Spleen (tissue), 11 donors: ENCODE data around the gene METTL9. TPM values are rescaled to one million over a fixed set of nuclear protein-coding genes. Genes with fewer than 3 reads are reported as not detected.
A peak's percentile ranks its signal among the peaks of the same experiment; 100 is the strongest.

Experiments used
- DNase-seq: peaks from one replicate; pipeline ENCODE4 v3.0.0-alpha.2; 2020
- H3K27ac ChIP-seq, 8 donors: fragments of 200-600 bp; sonication (generic) in 7 of 8; 1 replicate in 4 of 8; 2 replicates in 4 of 8; pipeline versions ENCODE4 v1.5.0 to v1.8.0; 2016 to 2021; ENCODE audit warnings: inconsistent platforms in 4 of 8, mild to moderate bottlenecking in 4 of 8, moderate library complexity in 1 of 8
- H3K27me3 ChIP-seq, 7 donors: fragments of 200-600 bp; sonication (generic) in 6 of 7; replicated peaks in 1 of 7; 1 replicate in 4 of 7; 2 replicates in 3 of 7; pipeline versions ENCODE4 v1.5.0 to v1.8.0; 2016 to 2021; ENCODE audit warnings: inconsistent platforms in 3 of 7, mild to moderate bottlenecking in 1 of 7
- H3K36me3 ChIP-seq, 6 donors: fragments of 200-600 bp; sonication (generic) in 5 of 6; 1 replicate in 4 of 6; 2 replicates in 2 of 6; pipeline versions ENCODE4 v1.5.0 to v1.8.0; 2016 to 2021; ENCODE audit warnings: inconsistent platforms in 2 of 6
- H3K4me1 ChIP-seq, 6 donors: fragments of 200-600 bp; sonication (generic) in 5 of 6; 1 replicate in 3 of 6; 2 replicates in 3 of 6; pipeline versions ENCODE4 v1.5.0 to v1.8.0; 2016 to 2021; ENCODE audit warnings: inconsistent platforms in 3 of 6
- H3K4me3 ChIP-seq, 8 donors: fragments of 200-600 bp; sonication (generic) in 7 of 8; 1 replicate in 4 of 8; 2 replicates in 4 of 8; pipeline versions ENCODE4 v1.5.0 to v1.8.0; 2016 to 2021; ENCODE audit warnings: inconsistent platforms in 4 of 8, mild to moderate bottlenecking in 4 of 8, moderate library complexity in 2 of 8
- H3K9me3 ChIP-seq, 8 donors: fragments of 200-600 bp; sonication (generic) in 7 of 8; 1 replicate in 4 of 8; 2 replicates in 4 of 8; pipeline versions ENCODE4 v1.5.0 to v1.8.0; 2016 to 2021; ENCODE audit warnings: inconsistent platforms in 4 of 8
- CTCF ChIP-seq, 11 experiments: fragments of 200-600 bp in 7 of 11; fragments of 450-650 bp in 4 of 11; sonication (generic) in 4 of 11; IDR thresholded peaks in 8 of 11; conservative IDR thresholded peaks in 3 of 11; 1 replicate in 7 of 11; 2 replicates in 4 of 11; pipeline versions ENCODE4 v1.4.0 to v1.8.0; 2016 to 2021; ENCODE audit warnings: antibody characterized with exemption in 11 of 11, inconsistent platforms in 4 of 11, mild to moderate bottlenecking in 1 of 11
- POLR2A ChIP-seq, 3 donors: fragments of 450-650 bp; IDR thresholded peaks; one replicate each; pipeline ENCODE4 v1.5.1; 2017; ENCODE audit warnings: antibody characterized with exemption in 3 of 3, mild to moderate bottlenecking in 1 of 3
- POLR2AphosphoS5 ChIP-seq, 3 donors: sonication (generic); formaldehyde crosslinking; IDR thresholded peaks; one replicate each; pipeline ENCODE4 v1.5.1; 2017; ENCODE audit warnings: antibody characterized with exemption in 3 of 3
- WGBS, 5 donors: extraction: QIAGEN DNeasy Blood & Tissue Kit in 3 of 5; methylation state at CpG; one replicate each; pipeline versions ENCODE4 v1.1.5 to v1.1.7; 2013 to 2018; 5-methylcytosine and 5-hydroxymethylcytosine counted together
- intact Hi-C: fragments of 100-400 bp; cut with DNase I; formaldehyde crosslinking; loops from one replicate; pipeline ENCODE4 v1.15.0; 2023; ENCODE audit warnings: low total_unique reads
- polyA plus RNA-seq, 3 donors: library from polyadenylated mRNA; stranded (reverse); fragments of 200-250 nt; gene quantifications; one replicate each; pipeline ENCODE4 v1.2.1, GENCODE V29; 2013
- total RNA-seq, 7 donors: library from RNA; depleted of rRNA in 3 of 7; stranded (reverse); fragments of >200 nt in 3 of 7; fragmentation: NEBNext Ultra II Directional in 4 of 7; extraction: Animal tissue kit (Norgen Biotek cat#: 25700) in 4 of 7; gene quantifications; one replicate each; pipeline versions ENCODE4 v1.1.0 to v1.2.1, GENCODE V29; 2016 to 2021
- donor health status: healthy with polysubstance abuse.
- donor health status: DM: no; HTN: no; CAD: no; lungs with moderate emphysema.
- donor health status: DM: no; HTN: no; CAD: no.
- donor health status: Bipolar disorder and iron deficiency.
- donor health status: healthy.
- donor health status: DM: no; HTN: no; CAD: no.
- donor health status: DM: yes; HTN: yes; CAD: no.

The METTL9 gene
- total and polyA plus RNA-seq, 10 donors, result 28.5 to 247 (median 97.1) TPM

GRCh38 chr16:21654881-21655280 is 55.5 kb downstream of the METTL9 start:
- H3K27ac ChIP-seq, result peak overlapping the region in 3 of 8 donors; percentile 86 to 89 (median 88)
- TF ChIP-seq CTCF (IDR thresholded peaks at IDR 0.05 in 8 of 11, conservative IDR thresholded peaks at IDR 0.05 in 3 of 11), result no peak
- TF ChIP-seq POLR2A (IDR thresholded peaks at IDR 0.05), result no peak
- no peak for TF ChIP-seq POLR2AphosphoS5 (IDR thresholded peaks at IDR 0.05)
- DNase-seq, result no peak
- H3K9me3 ChIP-seq, result no peaks in the 10 kb centered on the region
- peaks cover 0 to 25% (median 6%) of the 10 kb centered on the region in 6 donors for H3K36me3 ChIP-seq
- intact Hi-C loops, result loop anchor here (5.0 kb wide), 1 partner anchor 52 kb away; no protein-coding TSS in a partner anchor
- H3K4me1 ChIP-seq, result peaks cover 12 to 99% (median 83%) of the 10 kb centered on the region in 6 donors
- no peak overlapping the region for H3K4me3 ChIP-seq
- WGBS, 5 donors, result 63 to 91% (median 88%) methylated on average over 2 of the region's 2 CpGs
- H3K27me3 ChIP-seq, result no peaks in the 10 kb centered on the region

GRCh38 chr16:21656795-21657768 is 57.7 kb downstream of the METTL9 start:
- no peak for DNase-seq
- TF ChIP-seq POLR2A (IDR thresholded peaks at IDR 0.05) (no peak), POLR2AphosphoS5 (IDR thresholded peaks at IDR 0.05) (no peak), CTCF (IDR thresholded peaks at IDR 0.05 in 8 of 11, conservative IDR thresholded peaks at IDR 0.05 in 3 of 11) (peak; percentile 56 to 90 (median 81))
- 1 to 3% (median 2%) methylated on average over 4 of the region's 4 CpGs for WGBS, 5 donors
- peaks cover 0 to 25% (median 6%) of the 10 kb centered on the region in 6 donors for H3K36me3 ChIP-seq
- H3K9me3 ChIP-seq, result no peaks in the 10 kb centered on the region
- no peaks in the 10 kb centered on the region for H3K27me3 ChIP-seq
- intact Hi-C loops, result loop anchor here (5.0 kb wide), 1 partner anchor 50 kb away; no protein-coding TSS in a partner anchor
- peak overlapping the region in 1 of 8 donors; percentile 20 for H3K4me3 ChIP-seq
- H3K27ac ChIP-seq, result peak overlapping the region; percentile 37 to 89 (median 74)
- peaks cover 16 to 100% (median 77%) of the 10 kb centered on the region in 6 donors for H3K4me1 ChIP-seq

- no peaks in the 10 kb centered on the region for H3K9me3 ChIP-seq
- DNase-seq, result no peak
- H3K4me3 ChIP-seq, result no peak overlapping the region
- peaks cover 0 to 12% (median 0%) of the 10 kb centered on the region in 7 donors for H3K27me3 ChIP-seq
- intact Hi-C loops, result loop anchor here (5.0 kb wide), 1 partner anchor 48 kb away; no protein-coding TSS in a partner anchor
- peak overlapping the region in 6 of 8 donors; percentile 28 to 89 (median 74) for H3K27ac ChIP-seq
- H3K36me3 ChIP-seq, result peaks cover 0 to 25% (median 6%) of the 10 kb centered on the region in 6 donors
- WGBS, 5 donors, result 75 to 88% (median 85%) methylated on average over 4 of the region's 4 CpGs
- TF ChIP-seq POLR2AphosphoS5 (IDR thresholded peaks at IDR 0.05) (no peak), CTCF (IDR thresholded peaks at IDR 0.05 in 8 of 11, conservative IDR thresholded peaks at IDR 0.05 in 3 of 11) (no peak), POLR2A (IDR thresholded peaks at IDR 0.05) (no peak)
- peaks cover 17 to 90% (median 67%) of the 10 kb centered on the region in 6 donors for H3K4me1 ChIP-seq
Measured at GRCh38 chr16:21659124-21659523, 59.7 kb downstream of the METTL9 start.
